BJ (cell line): Measurements from ENCODE around the gene DCLK1. TPM values are rescaled to one million over a fixed set of nuclear protein-coding genes. Genes with fewer than 3 reads are reported as not detected.

Source experiments
- CTCF ChIA-PET: fragments of 350-600 bp; formaldehyde crosslinking; extraction: SDS; loops from one replicate; lab custom pipeline; 2021; ENCODE audit warnings: antibody characterized with exemption, inconsistent platforms; lab: Yijun Ruan, JAX
- POLR2A ChIA-PET: fragments of 300-600 bp; sonication (Branson Sonifier 250); formaldehyde crosslinking; extraction: SDS; loops from one replicate; lab custom pipeline; 2021; ENCODE audit warnings: antibody characterized with exemption; lab: Charles Lee
- DNase-seq: peaks from one replicate; pipeline ENCODE4 v3.0.0-alpha.2; 2011; ENCODE audit warnings: low read depth
- H3K27me3 ChIP-seq: 2 replicates; pipeline ENCODE4 v1.6.0; 2011; ENCODE audit warnings: low read length; ENCODE audit not compliant: control insufficient read depth, insufficient read depth
- H3K36me3 ChIP-seq: 2 replicates; pipeline ENCODE4 v1.5.1; 2011; ENCODE audit warnings: low read length; ENCODE audit not compliant: control insufficient read depth, insufficient read depth
- H3K4me3 ChIP-seq: 2 replicates; pipeline ENCODE4 v1.5.1; 2011; ENCODE audit warnings: low read depth, mild to moderate bottlenecking, control low read depth, low read length
- polyA plus RNA-seq: library from polyadenylated mRNA; depleted of rRNA; stranded (reverse); fragments of >200 nt; gene quantifications from 2 replicates; pipeline ENCODE4 v1.2.3, GENCODE V29; 2011
- TF ChIP-seq, protein P1 (sequence below): IDR thresholded peaks from 2 replicates; pipeline ENCODE4 v1.5.1; 2011; ENCODE audit warnings: low read depth, mild to moderate bottlenecking, control low read depth, inconsistent platforms, low read length, moderate library complexity; ENCODE audit not compliant: insufficient read depth

The DCLK1 gene
- polyA plus RNA-seq, 1 experiment = 1.1 TPM

DNA sequence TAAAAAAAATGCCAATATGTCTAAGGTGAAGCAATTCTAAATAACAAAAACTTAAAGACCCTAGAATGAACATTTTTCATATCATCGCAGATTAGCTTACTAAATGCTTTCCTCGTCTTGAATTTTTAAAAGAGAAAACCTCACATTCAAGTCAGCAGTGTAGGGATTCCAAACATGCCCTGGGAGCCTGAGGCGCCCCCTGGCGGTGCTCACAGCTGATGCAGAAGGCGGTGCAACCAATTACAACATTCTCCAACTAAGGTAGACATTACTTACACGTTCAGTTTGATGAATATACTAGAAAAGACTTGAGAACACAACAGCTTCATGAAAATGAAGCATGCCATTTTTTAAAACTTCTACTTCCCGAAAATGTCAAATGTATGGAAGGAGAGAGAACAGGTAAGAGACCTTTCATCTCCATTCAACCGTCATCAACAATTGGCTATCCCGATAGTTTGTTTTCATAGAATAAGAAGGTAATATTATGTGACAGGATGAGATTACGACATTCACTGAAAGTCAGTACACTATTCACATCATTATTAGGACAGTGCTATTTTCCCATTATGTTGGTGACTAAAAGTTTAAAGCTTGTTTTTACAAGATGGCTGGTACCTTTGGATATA, 304.4 kb downstream of the DCLK1 start:
- Histone ChIP-seq H3K36me3 (no peaks in the 10 kb centered on the region), H3K27me3 (no peaks in the 10 kb centered on the region), H3K4me3 (no peak overlapping the region)
- no peak for DNase-seq
- ChIA-PET POLR2A (no interaction called here), CTCF (interaction anchor here (1.2 kb wide), 1 partner anchor 8 kb away, joined by 3 read pairs; no protein-coding TSS in a partner anchor)
- TF ChIP-seq, protein P1, sequence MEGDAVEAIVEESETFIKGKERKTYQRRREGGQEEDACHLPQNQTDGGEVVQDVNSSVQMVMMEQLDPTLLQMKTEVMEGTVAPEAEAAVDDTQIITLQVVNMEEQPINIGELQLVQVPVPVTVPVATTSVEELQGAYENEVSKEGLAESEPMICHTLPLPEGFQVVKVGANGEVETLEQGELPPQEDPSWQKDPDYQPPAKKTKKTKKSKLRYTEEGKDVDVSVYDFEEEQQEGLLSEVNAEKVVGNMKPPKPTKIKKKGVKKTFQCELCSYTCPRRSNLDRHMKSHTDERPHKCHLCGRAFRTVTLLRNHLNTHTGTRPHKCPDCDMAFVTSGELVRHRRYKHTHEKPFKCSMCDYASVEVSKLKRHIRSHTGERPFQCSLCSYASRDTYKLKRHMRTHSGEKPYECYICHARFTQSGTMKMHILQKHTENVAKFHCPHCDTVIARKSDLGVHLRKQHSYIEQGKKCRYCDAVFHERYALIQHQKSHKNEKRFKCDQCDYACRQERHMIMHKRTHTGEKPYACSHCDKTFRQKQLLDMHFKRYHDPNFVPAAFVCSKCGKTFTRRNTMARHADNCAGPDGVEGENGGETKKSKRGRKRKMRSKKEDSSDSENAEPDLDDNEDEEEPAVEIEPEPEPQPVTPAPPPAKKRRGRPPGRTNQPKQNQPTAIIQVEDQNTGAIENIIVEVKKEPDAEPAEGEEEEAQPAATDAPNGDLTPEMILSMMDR = peak; percentile 34; the same call in 1 of the 2 replicates

DNA sequence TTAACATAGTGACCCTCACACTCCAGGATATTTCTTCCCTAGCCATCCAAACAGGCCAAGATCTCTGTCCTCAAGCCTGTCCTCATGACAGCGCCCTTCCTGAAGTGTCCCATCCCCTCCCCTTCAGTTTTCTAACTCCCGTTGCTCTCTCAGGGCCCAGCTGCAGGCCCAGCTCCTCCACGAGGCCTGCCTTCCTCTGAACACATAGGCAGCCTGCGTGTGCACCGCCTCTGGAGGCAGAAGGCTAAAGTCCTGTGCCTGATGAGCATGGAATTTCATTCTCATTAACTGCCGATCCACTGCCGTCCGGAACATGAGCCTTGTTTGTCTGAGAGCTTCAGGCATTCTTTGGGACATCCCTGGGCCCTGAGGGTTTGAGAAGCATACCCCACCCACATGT, 306.4 kb downstream of the DCLK1 start:
- ChIA-PET CTCF (interaction anchor here (1.3 kb wide), 1 partner anchor 10 kb away, joined by 4 read pairs; no protein-coding TSS in a partner anchor), POLR2A (no interaction called here)
- Histone ChIP-seq H3K4me3 (no peak overlapping the region), H3K36me3 (no peaks in the 10 kb centered on the region), H3K27me3 (no peaks in the 10 kb centered on the region)
- TF ChIP-seq, protein P1 = no peak
- DNase-seq = no peak

DNA sequence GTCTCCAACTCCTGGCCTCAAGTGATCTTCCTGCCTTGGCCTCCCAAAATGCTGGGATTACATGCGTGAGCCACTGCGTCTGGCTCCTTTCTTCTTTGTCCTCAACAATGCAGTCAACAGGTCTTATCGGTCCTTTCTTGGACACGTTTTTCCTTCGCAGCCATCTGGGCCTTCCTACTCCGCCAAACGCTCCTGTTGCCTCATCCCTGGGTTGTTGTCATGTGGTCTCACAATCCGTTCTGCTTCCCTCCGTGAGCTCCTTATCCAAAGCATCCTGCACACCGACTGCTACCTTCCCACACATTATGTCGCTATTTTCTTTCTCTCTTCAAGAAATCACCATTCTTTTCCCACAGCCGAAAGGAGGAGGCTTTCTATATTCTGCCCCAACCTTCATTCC, 306.8 kb downstream of the DCLK1 start:
- no peaks in the 10 kb centered on the region for H3K36me3 ChIP-seq
- no peaks in the 10 kb centered on the region for H3K27me3 ChIP-seq
- ChIA-PET CTCF (interaction anchor here (1.3 kb wide), 1 partner anchor 10 kb away, joined by 4 read pairs; no protein-coding TSS in a partner anchor), POLR2A (no interaction called here)
- DNase-seq = no peak
- TF ChIP-seq, protein P1 = no peak
- no peak overlapping the region for H3K4me3 ChIP-seq

DNA sequence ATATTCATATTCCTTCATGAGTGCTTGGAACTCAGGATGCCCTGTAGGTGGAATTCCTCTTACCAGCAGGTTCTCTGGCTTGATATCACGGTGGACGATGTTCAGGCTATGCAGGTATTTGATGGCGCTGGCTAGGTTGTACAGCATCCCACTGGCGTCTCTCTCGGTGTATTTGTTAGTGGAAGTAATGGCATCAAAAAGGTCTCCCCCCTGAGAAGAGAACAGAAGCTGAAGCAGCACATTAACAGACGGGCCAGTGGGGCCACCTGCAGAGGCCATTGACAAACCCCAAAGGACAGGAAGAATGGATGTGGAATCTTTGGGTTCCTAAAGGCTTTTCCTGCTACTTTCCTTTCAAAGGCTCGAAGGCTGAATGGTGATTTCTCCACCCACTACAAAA, 308.5 kb downstream of the DCLK1 start:
- TF ChIP-seq, protein P1 = no peak
- H3K27me3 ChIP-seq = no peaks in the 10 kb centered on the region
- no peak for DNase-seq
- H3K36me3 ChIP-seq = no peaks in the 10 kb centered on the region
- ChIA-PET POLR2A (no interaction called here), CTCF (interaction anchor here (1.6 to 5.1 kb wide), 2 partner anchors 9 to 100 kb away, joined by 5 to 61 read pairs; no protein-coding TSS in a partner anchor)
- no peak overlapping the region for H3K4me3 ChIP-seq

DNA sequence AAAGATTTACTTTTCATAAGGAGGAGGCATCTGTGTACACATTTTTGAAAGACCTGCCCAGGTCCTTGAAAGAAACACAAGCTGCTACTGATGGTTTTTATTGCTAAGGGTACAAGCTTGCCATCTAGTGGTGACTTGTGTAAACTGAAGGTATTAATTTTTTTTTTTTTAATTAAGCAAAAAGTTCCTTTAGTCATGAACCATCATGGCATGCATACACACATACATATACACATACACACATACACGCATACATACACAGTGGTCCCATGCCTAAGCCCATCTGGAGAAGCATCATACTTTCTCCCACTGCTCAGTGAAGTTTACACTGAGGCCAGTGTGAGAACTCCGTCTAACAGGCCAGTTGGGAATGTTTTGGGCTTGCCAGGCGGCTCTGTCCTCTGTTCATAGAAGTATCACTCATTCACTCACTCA, 312.5 kb downstream of the DCLK1 start:
- ChIA-PET CTCF (interaction anchor here (0.6 to 5.1 kb wide), 37 partner anchors 8 to 1503 kb away, joined by 3 to 61 read pairs (median 3); partner anchors contain the start of gene MAB21L1), POLR2A (no interaction called here)
- H3K36me3 ChIP-seq = no peaks in the 10 kb centered on the region
- TF ChIP-seq, protein P1 = peak; percentile 69
- no peaks in the 10 kb centered on the region for H3K27me3 ChIP-seq
- no peak for DNase-seq
- H3K4me3 ChIP-seq = no peak overlapping the region
